Effector CD4-positive, alpha-beta T cell (primary cell): ENCODE measurements around the gene PARD3B.

ENCODE experiments used
- DNase-seq: peaks from one replicate; pipeline ENCODE4 v3.0.0-alpha.2; 2020

Gene PARD3B

GRCh38 chr2:205644018-205644417 is 1098.7 kb downstream of the PARD3B start:
- DNase-seq = no peak

- DNase-seq = no peak
Observed at GRCh38 chr2:205646680-205647079, 1101.4 kb downstream of the PARD3B start.

- no peak for DNase-seq
Observed at GRCh38 chr2:205650450-205650849, 1105.2 kb downstream of the PARD3B start.

GRCh38 chr2:205650931-205651330 is 1105.7 kb downstream of the PARD3B start:
- DNase-seq = no peak

GRCh38 chr2:205651719-205652118 is 1106.4 kb downstream of the PARD3B start:
- DNase-seq = no peak

GRCh38 chr2:205654878-205655605 is 1109.8 kb downstream of the PARD3B start:
- DNase-seq = no peak

- DNase-seq = no peak
Observed at GRCh38 chr2:205655779-205656456, 1110.6 kb downstream of the PARD3B start.

GRCh38 chr2:205656461-205656860 is 1111.2 kb downstream of the PARD3B start:
- no peak for DNase-seq

- no peak for DNase-seq
Observed at GRCh38 chr2:205656941-205657340, 1111.7 kb downstream of the PARD3B start.

GRCh38 chr2:205657579-205657978 is 1112.3 kb downstream of the PARD3B start:
- DNase-seq = no peak

- no peak for DNase-seq
Observed at GRCh38 chr2:205658068-205658467, 1112.8 kb downstream of the PARD3B start.

- no peak for DNase-seq
Observed at GRCh38 chr2:205658572-205658971, 1113.3 kb downstream of the PARD3B start.

GRCh38 chr2:205659922-205660321 is 1114.6 kb downstream of the PARD3B start:
- DNase-seq = no peak

GRCh38 chr2:205660521-205661124 is 1115.3 kb downstream of the PARD3B start:
- DNase-seq = no peak

GRCh38 chr2:205661281-205661680 is 1116.0 kb downstream of the PARD3B start:
- DNase-seq = no peak

- no peak for DNase-seq
Observed at GRCh38 chr2:205662206-205662965, 1117.1 kb downstream of the PARD3B start.

GRCh38 chr2:205665791-205666190 is 1120.5 kb downstream of the PARD3B start:
- no peak for DNase-seq
